Measurements from ENCODE around the gene CLVS2.

- TF ChIP-seq CTCF (IDR thresholded peaks at IDR 0.05), result no peak
- TF ChIP-seq ZFX (IDR thresholded peaks at IDR 0.05; ENCODE audit: borderline replicate concordance), result no peak
These were observed 78.6 kb downstream of the CLVS2 start for GRCh38 chr6:123074616-123075015.

All from 22Rv1 (cell line).